ENCODE measurements around the gene CST6. TPM values are rescaled to one million over a fixed set of nuclear protein-coding genes. Genes with fewer than 3 reads are reported as not detected.

The CST6 gene
- total RNA-seq: not detected

DNA sequence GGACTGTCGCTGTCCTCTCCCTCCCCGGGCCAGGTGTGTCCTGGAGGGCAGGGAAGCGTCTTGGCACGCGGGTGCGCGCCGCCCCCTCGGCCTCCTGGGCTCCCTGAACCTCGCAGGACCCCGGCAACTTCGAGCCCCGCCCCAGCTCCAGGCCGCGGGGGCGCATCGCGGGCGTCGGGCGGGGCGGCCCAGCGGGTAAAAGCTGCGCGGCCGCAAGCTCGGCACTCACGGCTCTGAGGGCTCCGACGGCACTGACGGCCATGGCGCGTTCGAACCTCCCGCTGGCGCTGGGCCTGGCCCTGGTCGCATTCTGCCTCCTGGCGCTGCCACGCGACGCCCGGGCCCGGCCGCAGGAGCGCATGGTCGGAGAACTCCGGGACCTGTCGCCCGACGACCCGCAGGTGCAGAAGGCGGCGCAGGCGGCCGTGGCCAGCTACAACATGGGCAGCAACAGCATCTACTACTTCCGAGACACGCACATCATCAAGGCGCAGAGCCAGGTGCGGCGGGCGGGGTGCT, at the start of gene CST6:
CST6 (plus strand) TSS at position 224 of the 519 bp plus-strand sequence; CDS start at position 261, 37 bp downstream.
- Histone ChIP-seq H3K9ac (ENCODE audit: low read depth in 2 of 2, low read length in 2 of 2) (peak within 1 kb of the TSS in 1 of 2 donors; percentile 24), H3K27me3 (peaks cover 17% of the 10 kb centered on the region), H3K9me3 (no peaks in the 10 kb centered on the region), H3K4me1 (no peaks in the 10 kb centered on the region), H3K36me3 (no peaks in the 10 kb centered on the region), H3K27ac (no peak within 1 kb of the TSS), H3K4me3 (no peak within 1 kb of the TSS)
- no peak for TF ChIP-seq CTCF (IDR thresholded peaks at IDR 0.05)
- intact Hi-C loops (cut with DNase I): no loop called here
- no peak for DNase-seq

GRCh38 chr11:65962141-65962564, 49.7 kb upstream of the CST6 start:
- peaks cover 23% of the 10 kb centered on the region for H3K36me3 ChIP-seq
- TF ChIP-seq CTCF (IDR thresholded peaks at IDR 0.05): no peak
- peak overlapping the region; percentile 92 for H3K27ac ChIP-seq
- no peaks in the 10 kb centered on the region for H3K9me3 ChIP-seq
- H3K9ac ChIP-seq (ENCODE audit: low read depth in 2 of 2, low read length in 2 of 2): peak overlapping the region; percentile 70 to 82
- DNase-seq: no peak
- H3K4me1 ChIP-seq: peaks cover 11% of the 10 kb centered on the region
- intact Hi-C loops (cut with DNase I): loop anchor here (5.0 kb wide), 1 partner anchor 40 kb away; the partner anchor contains the start of genes BANF1 and EIF1AD
- peak overlapping the region; percentile 94 for H3K4me3 ChIP-seq
- H3K27me3 ChIP-seq: no peaks in the 10 kb centered on the region

DNA sequence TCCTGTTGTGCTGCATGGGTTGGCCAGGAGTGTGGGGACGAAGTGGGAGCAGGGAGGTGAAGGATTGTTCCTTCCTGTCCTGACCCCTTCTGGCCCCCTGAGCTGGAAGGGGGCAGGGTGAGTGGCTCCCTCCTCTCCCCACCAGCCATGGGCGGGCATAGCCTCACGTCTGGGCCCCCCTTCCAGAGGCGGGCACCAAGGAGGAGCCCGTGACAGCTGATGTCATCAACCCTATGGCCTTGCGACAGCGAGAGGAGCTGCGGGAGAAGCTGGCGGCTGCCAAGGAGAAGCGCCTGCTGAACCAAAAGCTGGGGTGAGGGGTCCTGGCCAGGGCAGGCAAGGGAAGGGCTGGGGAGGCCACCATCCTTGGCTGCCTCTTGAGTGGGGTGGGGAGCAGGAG, 46.9 kb upstream of the CST6 start:
- Histone ChIP-seq H3K36me3 (peaks cover 29% of the 10 kb centered on the region), H3K4me1 (peaks cover 11% of the 10 kb centered on the region), H3K9ac (ENCODE audit: low read depth in 2 of 2, low read length in 2 of 2) (no peak overlapping the region), H3K9me3 (no peaks in the 10 kb centered on the region), H3K4me3 (no peak overlapping the region), H3K27ac (no peak overlapping the region), H3K27me3 (no peaks in the 10 kb centered on the region)
- no peak for TF ChIP-seq CTCF (IDR thresholded peaks at IDR 0.05)
- intact Hi-C loops (cut with DNase I): loop anchor here (5.0 kb wide), 1 partner anchor 37 kb away; the partner anchor contains the start of genes BANF1 and EIF1AD
- no peak for DNase-seq

- no peak for TF ChIP-seq CTCF (IDR thresholded peaks at IDR 0.05)
These were observed 45.6 kb upstream of the CST6 start for GRCh38 chr11:65965986-65966762.

GRCh38 chr11:65967329-65967934, 44.4 kb upstream of the CST6 start:
- Histone ChIP-seq H3K27ac (no peak overlapping the region), H3K27me3 (no peaks in the 10 kb centered on the region), H3K4me3 (no peak overlapping the region), H3K9ac (ENCODE audit: low read depth in 2 of 2, low read length in 2 of 2) (no peak overlapping the region), H3K4me1 (peaks cover 10% of the 10 kb centered on the region), H3K36me3 (peaks cover 29% of the 10 kb centered on the region), H3K9me3 (no peaks in the 10 kb centered on the region)
- DNase-seq: no peak
- TF ChIP-seq CTCF (IDR thresholded peaks at IDR 0.05): no peak
- intact Hi-C loops (cut with DNase I): no loop called here

More at GRCh38 chr11:65965986-65966762, 45.6 kb upstream of the CST6 start:
- DNase-seq: no peak
- Histone ChIP-seq H3K4me1 (peaks cover 11% of the 10 kb centered on the region), H3K36me3 (peaks cover 29% of the 10 kb centered on the region), H3K4me3 (no peak overlapping the region), H3K27ac (no peak overlapping the region), H3K9ac (ENCODE audit: low read depth in 2 of 2, low read length in 2 of 2) (no peak overlapping the region), H3K9me3 (no peaks in the 10 kb centered on the region), H3K27me3 (no peaks in the 10 kb centered on the region)
- intact Hi-C loops (cut with DNase I): no loop called here
